Measurements from ENCODE around the gene PPP2R2B.

The PPP2R2B gene

DNA sequence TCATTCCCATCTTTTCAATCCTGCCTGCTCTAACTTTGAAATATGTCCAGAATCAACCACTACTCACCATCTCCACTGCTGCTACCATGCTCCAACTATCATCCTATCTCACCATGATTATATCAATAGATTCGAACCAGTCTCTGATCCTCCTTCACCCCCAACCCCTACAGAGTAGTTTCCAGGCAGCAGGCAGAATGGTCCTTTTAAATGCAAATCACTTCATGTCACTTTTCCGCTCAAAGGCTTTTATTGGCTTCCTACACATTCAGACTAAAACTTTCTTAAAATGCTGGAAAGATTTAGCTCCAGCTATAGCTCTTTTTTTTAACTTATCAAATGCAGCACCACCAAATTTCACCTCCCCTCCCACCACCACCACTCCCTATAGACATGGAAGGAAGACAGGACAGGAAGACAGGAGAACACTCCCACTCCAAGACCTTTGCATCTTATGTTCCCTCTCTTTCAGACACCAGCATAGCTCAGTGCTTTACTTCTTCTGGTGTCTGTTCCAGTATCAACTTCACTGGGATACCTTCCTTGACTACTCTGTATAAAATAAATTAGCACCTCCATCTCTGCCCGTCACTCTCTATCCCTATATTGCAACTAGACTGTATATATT is 9.9 kb upstream of the PPP2R2B start:
- no peaks in the 10 kb centered on the region for H3K79me2 ChIP-seq (ENCODE audit: control insufficient read depth, insufficient read depth, low read length, unreplicated experiment)
- no peak overlapping the region for H3K4me3 ChIP-seq (ENCODE audit: low read depth, low read length)
- H3K27ac ChIP-seq (ENCODE audit: low read depth, low read length), result no peak overlapping the region
- H3K27me3 ChIP-seq (ENCODE audit: insufficient read depth, low read length), result 0 out of 2 replicates have a peak, but pooled peaks cover 8% of the 10 kb centered on the region
- no peak overlapping the region for H2AFZ ChIP-seq (ENCODE audit: low read length, unreplicated experiment)
- no peaks in the 10 kb centered on the region for H3K36me3 ChIP-seq (ENCODE audit: insufficient read depth, low read length)
- no peaks in the 10 kb centered on the region for H3K4me1 ChIP-seq (ENCODE audit: control insufficient read depth, insufficient read depth, low read length, unreplicated experiment)

DNA sequence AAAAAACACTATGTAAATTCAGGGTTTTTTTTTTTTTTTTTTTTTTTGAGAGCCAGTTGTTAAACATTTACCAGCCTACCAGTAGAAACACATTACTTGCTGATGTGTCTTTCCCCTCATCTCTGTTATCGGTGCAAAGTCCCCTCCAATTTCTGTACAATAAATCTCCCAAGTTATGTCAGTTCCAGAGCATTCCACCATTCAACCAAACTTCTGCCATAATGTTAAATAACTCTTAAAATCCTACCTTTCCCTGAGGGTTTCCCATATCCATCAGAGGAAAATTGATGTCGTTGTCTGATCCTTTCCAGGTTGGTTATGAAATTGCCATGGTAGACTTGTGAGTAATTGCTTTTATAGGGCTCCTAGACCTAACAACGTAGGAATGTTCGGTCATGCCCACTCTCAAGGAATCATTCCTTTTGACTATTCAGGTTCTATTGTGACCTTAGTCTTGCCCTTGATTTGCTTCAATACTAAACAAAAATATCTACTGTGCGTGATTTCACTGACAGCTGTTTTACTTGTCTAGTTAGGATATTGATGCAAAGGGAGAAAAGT is 5.6 kb upstream of the PPP2R2B start:
- H3K4me3 ChIP-seq (ENCODE audit: low read depth, low read length), result no peak overlapping the region
- no peak overlapping the region for H2AFZ ChIP-seq (ENCODE audit: low read length, unreplicated experiment)
- no peak overlapping the region for H3K27ac ChIP-seq (ENCODE audit: low read depth, low read length)
- H3K27me3 ChIP-seq (ENCODE audit: insufficient read depth, low read length), result peaks cover 22% of the 10 kb centered on the region
- H3K36me3 ChIP-seq (ENCODE audit: insufficient read depth, low read length), result no peaks in the 10 kb centered on the region
- no peaks in the 10 kb centered on the region for H3K79me2 ChIP-seq (ENCODE audit: control insufficient read depth, insufficient read depth, low read length, unreplicated experiment)
- H3K4me1 ChIP-seq (ENCODE audit: control insufficient read depth, insufficient read depth, low read length, unreplicated experiment), result no peaks in the 10 kb centered on the region

DNA sequence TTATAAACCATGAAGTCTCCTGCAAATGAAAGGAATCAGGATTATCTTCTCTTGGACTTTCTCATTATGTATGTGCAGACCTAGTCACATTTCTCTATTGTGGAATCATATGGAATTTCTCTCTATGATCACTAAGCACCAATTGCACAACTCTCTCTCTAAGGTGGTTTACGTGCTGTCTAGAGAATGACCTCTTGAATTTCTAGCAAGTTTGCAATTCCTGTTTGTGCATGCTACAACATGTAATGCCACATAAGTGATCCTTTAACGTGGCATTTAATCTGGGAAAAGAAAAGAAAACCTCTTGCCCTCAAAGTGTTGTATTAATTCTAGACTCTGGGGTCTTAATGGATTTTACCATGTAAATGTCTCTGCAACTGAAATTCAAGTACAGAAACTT is 5.0 kb upstream of the PPP2R2B start:
- Histone ChIP-seq H3K4me1 (ENCODE audit: control insufficient read depth, insufficient read depth, low read length, unreplicated experiment) (no peaks in the 10 kb centered on the region), H3K36me3 (ENCODE audit: insufficient read depth, low read length) (no peaks in the 10 kb centered on the region), H2AFZ (ENCODE audit: low read length, unreplicated experiment) (no peak overlapping the region), H3K4me3 (ENCODE audit: low read depth, low read length) (no peak overlapping the region), H3K27me3 (ENCODE audit: insufficient read depth, low read length) (peaks cover 28% of the 10 kb centered on the region), H3K27ac (ENCODE audit: low read depth, low read length) (no peak overlapping the region), H3K79me2 (ENCODE audit: control insufficient read depth, insufficient read depth, low read length, unreplicated experiment) (no peaks in the 10 kb centered on the region)

DNA sequence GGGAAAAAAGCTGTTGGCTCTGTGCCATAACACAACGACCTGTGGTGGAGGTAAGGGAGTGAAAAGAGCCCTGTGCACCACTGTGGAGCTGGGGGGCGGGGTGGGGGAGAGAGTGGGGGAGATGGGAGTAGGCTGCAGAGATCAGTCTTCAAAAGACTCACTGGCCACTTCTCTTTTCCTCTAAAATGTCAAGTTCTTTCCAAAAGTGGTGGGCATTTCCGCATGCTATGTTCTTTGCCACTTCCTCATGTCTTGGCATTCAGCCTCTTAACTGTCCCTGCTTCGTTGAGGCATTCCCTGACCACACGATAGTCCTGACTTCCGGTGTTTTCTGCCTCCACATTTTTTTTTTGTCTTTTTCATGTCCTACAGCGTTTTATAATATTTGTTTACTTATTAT is 2.4 kb upstream of the PPP2R2B start:
- Histone ChIP-seq H3K27me3 (ENCODE audit: insufficient read depth, low read length) (peaks cover 47% of the 10 kb centered on the region), H3K79me2 (ENCODE audit: control insufficient read depth, insufficient read depth, low read length, unreplicated experiment) (no peaks in the 10 kb centered on the region)

DNA sequence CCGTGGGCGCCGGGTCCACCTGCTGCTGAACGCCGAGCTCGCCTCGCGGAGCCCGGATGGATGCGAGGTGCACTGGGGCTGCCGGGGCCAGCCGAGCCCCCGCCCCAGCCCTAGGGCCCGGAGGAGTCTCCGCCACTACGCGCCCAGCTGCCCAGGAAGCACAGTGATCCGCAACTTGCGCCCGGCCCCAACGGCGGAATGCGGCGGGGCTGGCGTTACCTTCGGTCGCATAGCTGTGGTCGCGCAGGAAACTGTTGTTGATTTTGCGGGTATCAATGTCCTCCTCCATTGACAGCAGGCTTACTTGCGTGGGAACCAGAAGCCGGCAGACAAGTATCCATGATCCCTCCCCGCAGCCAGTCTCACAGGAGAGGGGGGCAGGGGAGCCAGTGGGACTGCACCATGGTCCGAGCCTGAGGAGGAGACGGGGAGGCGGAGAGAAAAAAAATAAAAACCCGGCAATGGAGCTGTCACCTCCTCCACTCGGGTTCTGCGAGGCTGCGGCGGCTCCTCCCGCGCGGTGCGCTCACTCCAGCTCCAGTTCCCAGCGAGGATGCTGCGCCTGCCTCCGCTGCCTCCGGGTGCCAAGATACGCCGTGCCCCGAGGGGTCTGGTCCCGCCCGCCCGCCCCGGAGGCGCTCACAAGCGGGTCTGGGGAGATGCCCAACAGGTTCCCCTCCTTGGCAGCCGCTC is 628 bp downstream of the PPP2R2B start:
- H3K79me2 ChIP-seq (ENCODE audit: control insufficient read depth, insufficient read depth, low read length, unreplicated experiment), result no peaks in the 10 kb centered on the region
- peaks cover 68% of the 10 kb centered on the region for H3K27me3 ChIP-seq (ENCODE audit: insufficient read depth, low read length)
- peak overlapping the region; percentile 58 for H3K4me3 ChIP-seq (ENCODE audit: low read depth, low read length)
- H3K36me3 ChIP-seq (ENCODE audit: insufficient read depth, low read length), result no peaks in the 10 kb centered on the region
- H2AFZ ChIP-seq (ENCODE audit: low read length, unreplicated experiment), result peak overlapping the region; percentile 52
- H3K4me1 ChIP-seq (ENCODE audit: control insufficient read depth, insufficient read depth, low read length, unreplicated experiment), result no peaks in the 10 kb centered on the region
- H3K27ac ChIP-seq (ENCODE audit: low read depth, low read length), result no peak overlapping the region

More for the DNA sequence above, 2.4 kb upstream of the PPP2R2B start:
- Histone ChIP-seq H3K27ac (ENCODE audit: low read depth, low read length) (no peak overlapping the region), H3K36me3 (ENCODE audit: insufficient read depth, low read length) (no peaks in the 10 kb centered on the region), H3K4me1 (ENCODE audit: control insufficient read depth, insufficient read depth, low read length, unreplicated experiment) (no peaks in the 10 kb centered on the region), H2AFZ (ENCODE audit: low read length, unreplicated experiment) (no peak overlapping the region), H3K4me3 (ENCODE audit: low read depth, low read length) (no peak overlapping the region)

DNA sequence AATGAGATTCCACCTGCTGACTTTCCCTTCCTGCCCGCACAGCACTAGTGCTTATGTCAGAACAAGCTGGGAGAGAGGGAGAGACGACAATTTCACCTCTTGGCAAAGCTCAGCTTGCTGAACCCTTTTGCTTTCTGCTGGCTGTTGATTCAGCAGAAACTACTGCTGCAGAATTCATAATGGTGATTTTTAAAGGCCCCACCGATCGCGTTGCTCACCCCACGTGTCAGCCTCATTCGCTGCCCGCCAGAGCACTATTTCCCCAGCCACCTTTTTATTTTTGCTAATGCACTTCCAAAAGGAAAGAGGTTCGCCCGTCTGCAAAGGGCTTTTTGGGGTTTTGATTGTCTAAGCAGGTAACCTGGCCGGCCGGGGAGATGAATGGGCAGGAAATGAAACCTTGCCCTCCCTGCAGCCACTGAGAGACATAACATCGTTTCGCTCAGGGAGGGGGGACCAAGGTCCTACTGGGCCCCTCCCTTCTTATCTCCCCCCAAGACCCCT is 1.3 kb downstream of the PPP2R2B start:
- Histone ChIP-seq H2AFZ (ENCODE audit: low read length, unreplicated experiment) (no peak overlapping the region), H3K79me2 (ENCODE audit: control insufficient read depth, insufficient read depth, low read length, unreplicated experiment) (no peaks in the 10 kb centered on the region), H3K4me1 (ENCODE audit: control insufficient read depth, insufficient read depth, low read length, unreplicated experiment) (no peaks in the 10 kb centered on the region), H3K27me3 (ENCODE audit: insufficient read depth, low read length) (peaks cover 68% of the 10 kb centered on the region), H3K4me3 (ENCODE audit: low read depth, low read length) (peak overlapping the region; percentile 28; the same call in 1 of the 2 replicates), H3K36me3 (ENCODE audit: insufficient read depth, low read length) (no peaks in the 10 kb centered on the region), H3K27ac (ENCODE audit: low read depth, low read length) (no peak overlapping the region)

DNA sequence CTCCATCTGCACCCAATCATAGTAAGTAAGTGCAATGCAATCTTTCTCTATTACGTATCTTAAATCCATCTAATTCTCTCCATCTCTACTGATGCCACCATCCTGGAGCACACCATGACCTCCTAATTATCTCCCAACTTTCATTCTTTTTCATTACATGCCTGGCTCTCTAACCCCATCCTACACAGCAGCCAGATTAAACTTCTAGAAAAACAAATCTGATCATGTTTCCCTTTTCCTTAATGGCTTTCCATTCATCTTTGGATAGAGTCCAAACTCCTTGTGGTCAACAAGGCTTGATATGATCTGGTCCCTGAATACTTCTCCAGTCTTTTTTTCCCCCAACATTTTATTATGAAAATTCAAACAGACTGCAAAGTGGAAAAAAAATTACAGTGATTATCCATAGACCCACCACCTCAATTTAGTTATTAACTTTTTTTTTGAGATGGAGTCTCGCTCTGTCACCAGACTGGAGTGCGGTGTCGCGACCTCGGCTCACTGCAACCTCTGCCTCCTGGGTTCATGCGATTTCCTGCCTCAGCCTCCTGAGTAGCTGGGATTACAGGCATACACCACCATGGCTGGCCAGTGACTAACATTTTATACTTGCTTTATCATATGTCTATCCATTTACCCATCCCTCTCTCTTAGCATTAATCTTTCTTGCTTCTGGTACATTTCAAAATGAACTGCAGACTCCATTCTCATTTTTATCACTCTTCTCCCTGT is 5.2 kb downstream of the PPP2R2B start:
- H3K4me3 ChIP-seq (ENCODE audit: low read depth, low read length), result no peak overlapping the region

DNA sequence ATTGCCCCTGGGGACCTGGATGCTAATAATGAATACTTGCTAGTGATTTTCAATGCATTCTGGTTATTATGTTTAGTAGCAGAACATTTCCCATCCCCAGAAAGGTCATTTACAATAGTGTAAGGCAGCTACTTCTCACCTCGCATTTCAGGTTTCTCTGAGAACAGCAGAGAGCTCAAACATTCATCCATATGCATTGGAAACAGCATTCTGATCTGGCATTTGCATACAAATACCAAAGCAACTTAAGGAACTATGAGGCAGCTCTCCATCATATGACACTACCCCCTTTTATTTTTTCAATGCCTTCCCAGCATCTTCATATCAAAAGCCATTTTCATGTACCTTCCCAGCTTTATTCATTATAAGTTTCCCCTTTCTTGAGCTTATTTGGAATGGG is 6.4 kb downstream of the PPP2R2B start:
- Histone ChIP-seq H3K36me3 (ENCODE audit: insufficient read depth, low read length) (no peaks in the 10 kb centered on the region), H3K27ac (ENCODE audit: low read depth, low read length) (no peak overlapping the region), H3K79me2 (ENCODE audit: control insufficient read depth, insufficient read depth, low read length, unreplicated experiment) (no peaks in the 10 kb centered on the region), H3K4me3 (ENCODE audit: low read depth, low read length) (no peak overlapping the region), H3K27me3 (ENCODE audit: insufficient read depth, low read length) (peaks cover 36% of the 10 kb centered on the region), H3K4me1 (ENCODE audit: control insufficient read depth, insufficient read depth, low read length, unreplicated experiment) (no peaks in the 10 kb centered on the region), H2AFZ (ENCODE audit: low read length, unreplicated experiment) (no peak overlapping the region)

More for the DNA sequence above, 5.2 kb downstream of the PPP2R2B start:
- Histone ChIP-seq H3K27ac (ENCODE audit: low read depth, low read length) (no peak overlapping the region), H2AFZ (ENCODE audit: low read length, unreplicated experiment) (no peak overlapping the region), H3K27me3 (ENCODE audit: insufficient read depth, low read length) (peaks cover 46% of the 10 kb centered on the region), H3K4me1 (ENCODE audit: control insufficient read depth, insufficient read depth, low read length, unreplicated experiment) (no peaks in the 10 kb centered on the region), H3K79me2 (ENCODE audit: control insufficient read depth, insufficient read depth, low read length, unreplicated experiment) (no peaks in the 10 kb centered on the region), H3K36me3 (ENCODE audit: insufficient read depth, low read length) (no peaks in the 10 kb centered on the region)

DNA sequence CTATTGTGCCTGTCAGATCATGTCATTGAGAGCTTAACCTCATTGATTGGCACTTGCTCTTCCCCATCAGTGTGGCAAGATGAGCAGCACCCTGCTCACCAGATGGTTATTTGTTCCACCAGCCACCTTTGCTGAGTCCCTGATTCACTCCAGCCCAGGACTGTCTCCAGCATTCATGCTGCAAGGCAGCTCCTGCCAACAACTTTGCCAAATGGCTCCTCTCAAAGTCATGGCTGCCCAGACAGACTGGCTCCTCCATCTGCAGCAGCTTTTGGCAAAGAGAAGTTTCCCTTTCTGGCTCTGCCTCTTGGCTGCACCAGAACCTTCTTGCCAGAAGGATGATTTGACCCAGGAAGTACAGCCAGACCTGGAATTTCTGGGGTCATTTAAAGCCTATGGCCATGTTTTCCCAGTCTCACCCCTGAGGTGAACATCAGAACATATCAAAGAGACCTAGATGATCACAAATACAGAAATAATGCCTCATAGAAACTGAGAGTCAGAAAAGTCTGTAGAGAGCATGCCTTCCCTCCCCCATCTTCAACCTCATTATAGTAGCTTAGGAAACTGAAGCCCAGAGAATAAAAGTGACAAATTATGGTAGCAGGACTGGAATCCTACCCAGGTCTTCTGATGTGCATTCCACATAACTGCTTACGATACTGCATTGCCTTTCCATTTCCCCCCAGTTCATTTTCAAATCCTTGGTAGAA is 10.4 kb downstream of the PPP2R2B start:
- no peak overlapping the region for H3K4me3 ChIP-seq (ENCODE audit: low read depth, low read length)
- no peaks in the 10 kb centered on the region for H3K36me3 ChIP-seq (ENCODE audit: insufficient read depth, low read length)
- 0 out of 2 replicates have a peak, but pooled peaks cover 1% of the 10 kb centered on the region for H3K27me3 ChIP-seq (ENCODE audit: insufficient read depth, low read length)
- H3K79me2 ChIP-seq (ENCODE audit: control insufficient read depth, insufficient read depth, low read length, unreplicated experiment), result no peaks in the 10 kb centered on the region
- no peak overlapping the region for H2AFZ ChIP-seq (ENCODE audit: low read length, unreplicated experiment)
- no peak overlapping the region for H3K27ac ChIP-seq (ENCODE audit: low read depth, low read length)
- no peaks in the 10 kb centered on the region for H3K4me1 ChIP-seq (ENCODE audit: control insufficient read depth, insufficient read depth, low read length, unreplicated experiment)

DNA sequence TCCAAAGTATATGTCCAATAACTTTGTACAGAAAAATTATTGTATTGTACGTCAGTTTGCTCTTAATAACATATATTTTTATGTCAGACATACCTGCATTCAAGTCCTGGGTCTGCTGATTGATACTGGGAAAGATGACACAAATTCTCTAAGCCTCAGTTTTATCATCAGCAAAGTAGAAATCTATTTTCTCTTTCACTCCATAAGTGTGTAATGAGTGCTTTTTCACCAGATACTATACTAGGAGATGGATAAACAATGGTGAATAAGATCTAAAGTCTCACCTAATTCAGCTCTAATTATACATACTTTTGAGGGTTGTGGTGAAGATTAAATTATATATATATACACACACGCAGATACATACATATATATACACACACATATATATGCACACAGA is 12.3 kb downstream of the PPP2R2B start:
- H3K36me3 ChIP-seq (ENCODE audit: insufficient read depth, low read length), result no peaks in the 10 kb centered on the region
- no peak overlapping the region for H3K4me3 ChIP-seq (ENCODE audit: low read depth, low read length)
- no peak overlapping the region for H3K27ac ChIP-seq (ENCODE audit: low read depth, low read length)
- H3K4me1 ChIP-seq (ENCODE audit: control insufficient read depth, insufficient read depth, low read length, unreplicated experiment), result no peaks in the 10 kb centered on the region
- H3K79me2 ChIP-seq (ENCODE audit: control insufficient read depth, insufficient read depth, low read length, unreplicated experiment), result no peaks in the 10 kb centered on the region
- no peaks in the 10 kb centered on the region for H3K27me3 ChIP-seq (ENCODE audit: insufficient read depth, low read length)
- no peak overlapping the region for H2AFZ ChIP-seq (ENCODE audit: low read length, unreplicated experiment)

Data from ACC112 (cell line).